Smooth muscle cell of bladder (primary cell): Measurements from ENCODE around the gene DDI1. TPM values are rescaled to one million over a fixed set of nuclear protein-coding genes. Genes with fewer than 3 reads are reported as not detected.

Experiments used
- total RNA-seq: library from RNA; depleted of rRNA; stranded (reverse); fragments of >200 nt; gene quantifications from 2 replicates; pipeline ENCODE4 v1.2.3, GENCODE V29; 2014

DDI1 gene
- total RNA-seq: under 0.01 TPM in 1 of 2 replicates, not detected in the other

DNA sequence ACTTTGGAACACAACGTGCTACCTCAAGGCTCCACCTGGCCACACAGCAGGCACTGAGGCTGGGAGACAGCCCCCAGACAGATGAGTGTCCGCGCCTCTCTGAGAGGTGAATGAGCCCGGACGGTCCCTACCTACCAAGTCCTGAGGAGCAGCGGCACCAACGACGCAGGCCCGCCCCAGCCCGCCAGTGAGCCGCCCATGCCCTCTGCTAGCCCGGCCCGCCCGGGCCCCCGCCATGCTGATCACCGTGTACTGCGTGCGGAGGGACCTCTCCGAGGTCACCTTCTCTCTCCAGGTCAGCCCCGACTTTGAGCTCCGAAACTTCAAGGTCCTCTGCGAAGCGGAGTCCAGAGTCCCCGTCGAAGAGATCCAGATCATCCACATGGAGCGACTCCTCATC lies at the start of gene DDI1:
Gene DDI1 (plus strand): TSS at position 53 of the 400 bp plus-strand sequence. CDS start 183 bp downstream, at position 236.

Other genes with a start within 250 kb of the DDI1 start
- gene PDGFD, start 127.5 kb downstream of the DDI1 start, total RNA-seq: 33.5 and 49.4 TPM in 2 replicates